HG02885 (cell line): ENCODE results near the gene HIPK1.

Experiments used
- ATAC-seq: cut with Tn5 transposase; IDR thresholded peaks from one replicate; pipeline ENCODE4 v1.9.1; 2021; ENCODE audit warnings: mild to moderate bottlenecking; ENCODE audit not compliant: unreplicated experiment, poor library complexity

HIPK1 gene

DNA sequence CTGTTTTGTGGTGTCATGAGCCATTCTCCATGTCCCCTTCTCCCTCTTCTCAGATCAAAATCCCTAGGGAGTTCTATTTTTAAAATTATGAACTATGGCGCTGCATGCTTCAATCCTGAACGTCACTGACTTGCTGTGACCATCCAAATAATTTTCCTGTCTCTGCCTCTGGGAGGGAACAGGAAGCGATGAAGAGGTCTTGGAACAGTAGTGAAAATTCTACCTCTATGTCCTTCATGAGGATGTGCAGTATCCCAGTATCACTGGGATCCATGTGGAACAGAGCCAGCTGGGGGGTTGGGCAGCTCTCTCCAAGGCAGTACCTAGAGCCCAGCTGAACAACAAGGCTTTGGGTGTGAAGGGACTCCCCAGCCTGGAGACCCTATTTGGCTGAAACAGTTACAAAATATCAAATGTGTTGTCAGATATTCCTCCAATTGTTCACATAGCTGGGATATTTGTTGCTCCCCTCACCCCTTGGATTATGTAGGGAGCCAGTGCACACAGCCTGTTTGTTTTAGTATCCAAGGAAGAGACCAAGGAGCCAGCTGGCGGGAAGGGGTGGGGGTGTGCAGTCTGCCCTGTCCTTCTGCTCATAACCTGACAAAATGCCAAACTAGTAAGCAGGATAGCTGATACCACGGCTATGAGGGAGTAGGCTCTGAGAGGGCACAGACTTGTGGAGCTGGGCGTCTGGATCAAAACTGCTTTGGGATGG, 16.4 kb upstream of the HIPK1 start:
- ATAC-seq = no peak

DNA sequence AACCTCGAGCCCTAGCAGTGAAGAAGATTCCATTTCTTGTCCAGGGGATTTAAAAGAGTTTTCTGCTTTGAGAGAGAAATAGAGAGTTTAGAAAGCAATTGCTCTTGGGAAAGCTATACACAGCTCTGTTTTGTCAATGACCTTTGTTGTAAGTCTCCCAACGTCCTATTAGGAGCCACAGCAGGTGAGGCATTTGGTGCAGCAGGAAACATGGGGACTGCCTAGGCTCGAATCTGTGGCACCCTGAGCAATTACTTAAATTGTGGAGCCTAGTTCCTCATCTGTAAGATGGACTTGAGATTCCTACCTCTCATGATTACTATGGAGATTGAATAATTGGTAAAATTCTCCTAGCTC, 15.8 kb upstream of the HIPK1 start:
- no peak for ATAC-seq

DNA sequence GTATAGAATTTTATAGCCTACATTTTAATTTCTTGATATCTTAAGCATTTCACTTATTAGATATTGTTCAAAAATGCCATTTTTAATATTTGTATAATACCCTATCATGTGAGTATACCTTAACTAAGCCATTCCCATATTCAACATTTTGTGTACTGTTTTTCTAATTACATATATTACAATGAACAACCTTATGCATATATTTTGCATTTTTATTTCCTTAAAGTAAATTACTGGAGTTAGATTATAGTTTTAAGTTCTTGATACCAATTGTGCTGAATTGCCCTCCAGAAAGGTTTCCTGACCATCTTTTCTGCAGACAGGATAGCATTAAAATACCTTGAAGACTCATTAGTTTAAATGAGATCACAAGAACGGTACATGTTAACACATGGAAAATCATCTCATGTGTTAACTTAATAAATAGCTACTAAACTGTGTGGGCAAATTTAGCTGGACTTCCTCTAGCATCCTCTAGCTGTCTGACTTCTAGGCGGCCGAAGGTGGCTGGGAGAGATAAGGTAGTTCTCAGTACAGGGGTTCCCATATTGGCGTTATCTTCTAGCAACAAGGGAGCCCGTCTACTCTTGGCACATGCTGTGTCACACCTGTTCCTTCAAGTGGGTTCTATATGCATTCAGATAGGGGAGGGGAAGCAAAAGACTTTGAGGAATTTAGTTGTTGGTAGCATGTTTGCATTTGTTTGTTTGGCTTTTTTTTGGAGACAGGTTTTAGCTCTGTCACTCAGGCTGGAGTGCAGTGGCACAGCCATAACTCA, 15.0 kb upstream of the HIPK1 start:
- no peak for ATAC-seq

DNA sequence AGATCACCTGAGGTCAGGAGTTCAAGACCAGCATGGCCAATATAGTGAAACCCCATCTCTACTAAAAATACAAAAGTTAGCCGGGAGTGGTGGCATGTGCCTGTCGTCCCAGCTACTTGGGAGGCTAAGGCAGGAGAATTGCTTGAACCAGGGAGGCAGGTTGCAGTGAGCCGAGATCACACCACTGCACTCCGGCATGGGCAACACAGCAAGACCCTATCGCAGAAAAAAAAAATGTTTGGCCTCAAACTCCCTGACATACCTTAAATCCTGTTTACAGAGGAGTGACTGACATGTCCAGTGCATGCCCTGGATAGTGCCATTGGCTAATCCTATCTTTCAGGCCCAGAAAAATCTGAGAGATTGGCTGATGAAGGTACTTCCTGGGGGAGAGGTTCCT, 12.2 kb upstream of the HIPK1 start:
- ATAC-seq = no peak

DNA sequence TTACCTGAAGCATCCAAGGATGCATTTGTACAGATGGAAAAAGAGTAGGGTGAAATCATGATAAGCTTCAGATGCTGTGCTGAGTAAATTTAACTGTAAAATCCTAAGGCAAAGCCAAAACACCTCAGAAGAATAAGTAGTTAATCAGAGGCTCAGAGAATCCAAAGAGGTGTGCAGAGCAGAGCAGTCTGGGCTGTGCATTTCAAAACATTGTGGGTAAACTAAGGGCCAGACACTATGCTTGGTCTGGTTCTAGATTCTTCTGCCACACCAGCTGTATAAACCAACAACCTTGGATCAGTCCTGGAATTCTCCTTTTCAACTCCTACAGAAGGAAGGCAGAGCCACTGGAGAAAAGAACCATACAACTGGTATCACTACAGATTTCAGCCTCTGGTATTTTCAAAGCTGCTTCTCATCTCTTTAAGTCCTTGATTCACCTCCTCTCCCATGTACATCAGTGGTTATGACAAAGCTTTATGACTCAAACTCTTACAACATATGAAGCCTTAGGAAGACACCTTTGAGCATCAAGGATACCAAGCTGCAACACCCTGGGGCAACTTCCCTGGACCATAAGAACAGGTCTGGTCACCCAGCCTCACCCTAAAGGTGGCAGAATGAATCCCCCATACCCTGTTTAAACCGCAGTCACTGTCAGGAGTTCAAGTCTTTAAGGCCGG, 11.6 kb upstream of the HIPK1 start:
- no peak for ATAC-seq

DNA sequence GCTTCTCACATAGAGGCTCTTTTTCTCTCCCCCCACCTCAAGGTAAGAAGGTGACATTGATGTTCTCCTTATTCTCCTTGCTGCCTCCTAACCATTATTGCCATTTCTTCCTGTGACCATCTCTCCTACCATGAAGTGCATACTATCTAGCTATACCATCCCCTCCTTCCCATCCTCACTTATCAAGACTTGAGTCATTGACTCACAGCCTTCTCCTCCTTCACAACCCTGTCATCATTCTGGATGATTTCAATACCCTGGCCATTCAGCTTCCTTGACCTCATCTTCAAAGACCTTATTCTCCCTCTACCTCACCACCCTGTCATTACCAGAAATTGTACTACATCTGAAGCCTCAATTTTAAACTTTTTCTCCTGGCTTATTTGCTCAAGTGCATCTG, 10.9 kb upstream of the HIPK1 start:
- ATAC-seq = no peak

DNA sequence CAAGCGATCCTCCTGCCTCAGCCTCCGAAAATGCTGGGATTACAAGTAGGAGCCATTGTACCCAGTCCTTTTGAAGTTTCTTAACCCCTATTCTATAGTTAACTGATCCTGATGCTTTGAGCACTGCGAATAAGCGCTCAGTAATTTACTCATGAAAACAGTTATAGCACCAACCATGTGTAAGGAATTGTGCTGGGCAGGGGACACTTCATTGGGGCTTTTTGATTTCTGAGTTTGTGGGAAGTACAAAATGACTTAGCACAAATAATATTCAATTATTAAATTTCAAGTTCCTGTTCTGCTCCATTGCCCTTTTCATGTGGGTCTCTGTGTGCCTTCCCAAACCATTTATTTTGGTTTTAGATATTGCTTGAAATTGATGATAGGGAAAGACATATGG, 6.2 kb upstream of the HIPK1 start:
- ATAC-seq = no peak

DNA sequence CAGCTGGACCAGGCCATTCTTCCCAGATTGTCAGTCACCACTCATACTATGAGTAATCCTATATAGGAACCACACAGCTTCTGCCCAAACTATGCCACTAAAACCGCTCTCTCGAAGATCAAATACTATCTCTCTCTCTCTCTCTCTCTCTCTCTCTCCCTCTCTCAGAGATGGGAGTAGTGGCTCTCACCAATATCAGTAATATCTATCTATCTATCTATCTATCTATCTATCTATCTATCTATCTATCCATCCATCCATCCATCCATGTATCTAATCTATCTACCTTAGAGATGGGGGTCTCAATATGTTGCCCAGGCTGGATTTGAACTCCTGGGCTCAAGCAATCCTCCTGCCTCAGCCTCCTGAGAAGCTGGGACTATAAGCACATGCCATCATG, 4.7 kb upstream of the HIPK1 start:
- ATAC-seq = no peak

DNA sequence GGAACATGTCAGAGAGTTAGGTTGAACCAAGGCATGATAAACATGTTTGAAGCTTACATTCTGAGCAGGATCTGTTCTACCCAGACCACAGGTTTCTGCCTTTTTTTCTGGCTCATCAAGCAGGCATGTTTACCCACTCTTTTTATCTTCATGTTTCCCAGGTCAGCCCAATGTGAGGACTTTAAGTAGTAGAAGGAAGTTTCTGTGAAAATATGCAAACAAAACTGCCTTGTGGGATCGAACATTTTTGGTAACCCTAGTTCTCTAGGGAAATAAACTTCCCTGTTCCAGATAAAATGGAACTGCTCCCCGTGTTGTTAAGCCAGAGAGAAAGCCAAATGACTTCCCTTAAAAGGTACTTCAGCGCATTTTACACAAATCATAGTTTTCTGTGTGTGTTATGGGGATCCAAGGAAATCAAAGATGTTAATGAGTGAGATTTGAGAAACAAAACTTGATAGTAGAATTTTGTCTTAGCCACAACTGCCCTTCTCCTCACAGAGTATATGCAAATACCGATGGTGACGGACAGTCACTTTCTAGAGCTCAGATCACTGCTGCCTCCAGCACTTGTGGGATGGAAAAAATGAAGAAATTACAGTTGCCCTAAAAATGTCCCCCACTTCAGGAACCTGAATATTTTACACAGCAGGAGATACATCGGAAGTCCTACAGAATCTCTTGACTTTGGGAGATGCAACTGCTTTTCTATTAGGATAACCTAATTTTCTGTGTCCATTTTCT, 765 bp upstream of the HIPK1 start:
- ATAC-seq = peak; percentile 36

DNA sequence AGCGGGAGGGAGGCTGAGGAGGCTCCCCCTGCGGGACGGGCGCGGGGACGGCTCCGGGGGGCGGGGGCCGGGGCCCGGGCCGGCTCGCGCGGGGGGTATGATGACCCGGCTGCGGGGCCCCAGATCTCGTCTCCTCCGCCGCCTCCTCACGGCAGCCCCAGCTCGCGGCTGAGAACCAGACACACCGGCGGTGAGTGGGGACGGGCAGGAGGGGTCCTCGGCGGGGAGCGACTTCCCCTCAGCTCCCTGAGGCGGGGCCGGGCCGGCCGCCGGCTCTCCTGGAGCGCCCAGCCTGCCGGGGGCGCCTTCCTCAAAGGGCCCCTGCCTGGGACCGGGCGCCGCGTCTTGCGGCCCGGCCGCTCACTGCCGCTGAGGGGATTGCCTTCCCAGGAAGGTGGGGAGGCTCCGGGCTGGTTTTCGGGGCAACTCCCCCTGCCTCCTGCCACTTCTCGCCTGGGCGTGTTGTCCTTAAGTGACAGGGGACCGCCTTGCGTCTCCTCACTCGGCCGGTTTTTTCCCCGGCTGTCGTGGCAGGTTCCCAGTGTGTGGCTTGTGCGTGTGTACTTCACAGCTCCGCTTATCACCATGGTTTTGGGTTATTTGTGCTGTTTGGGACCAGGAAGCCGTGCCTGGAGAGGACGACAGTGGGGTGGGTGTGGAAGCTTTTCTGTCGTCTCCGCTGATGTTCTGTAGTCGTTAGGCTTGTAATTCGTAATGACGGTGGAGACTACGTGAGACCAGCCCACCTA, 800 bp downstream of the HIPK1 start:
- peak; percentile 38 for ATAC-seq

DNA sequence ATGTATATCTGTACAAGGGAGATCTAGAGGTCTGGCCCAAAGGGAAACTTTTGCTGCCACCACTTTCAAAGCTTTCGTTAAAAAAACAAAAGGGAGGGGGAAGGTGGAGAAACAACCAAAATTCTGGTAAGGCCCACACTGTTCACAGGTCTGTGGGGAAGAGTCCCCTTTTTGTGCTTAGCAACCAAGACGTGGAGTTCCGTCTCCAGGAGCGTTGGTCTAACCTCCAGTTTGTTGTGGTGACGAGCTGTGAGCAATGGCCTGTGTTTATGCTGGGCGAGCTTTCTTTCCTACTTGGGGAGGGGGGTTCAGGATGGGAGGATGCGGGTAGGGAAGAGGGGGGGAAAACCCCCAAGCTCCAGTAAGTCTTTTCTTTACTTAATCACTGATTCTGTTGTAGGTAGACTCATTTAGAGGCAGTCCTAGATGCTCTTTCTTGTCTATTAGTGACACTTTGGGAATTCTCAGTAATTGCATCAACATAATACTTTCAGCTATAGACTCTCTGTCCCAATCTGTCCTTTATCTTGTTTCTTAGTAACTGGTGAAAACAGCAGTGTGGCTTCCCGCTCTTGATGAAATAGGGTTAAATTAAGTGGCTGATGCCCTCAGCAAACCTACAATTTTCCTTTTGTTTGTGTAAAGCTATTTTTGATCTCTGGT, 1.5 kb downstream of the HIPK1 start:
- ATAC-seq = peak; percentile 34

DNA sequence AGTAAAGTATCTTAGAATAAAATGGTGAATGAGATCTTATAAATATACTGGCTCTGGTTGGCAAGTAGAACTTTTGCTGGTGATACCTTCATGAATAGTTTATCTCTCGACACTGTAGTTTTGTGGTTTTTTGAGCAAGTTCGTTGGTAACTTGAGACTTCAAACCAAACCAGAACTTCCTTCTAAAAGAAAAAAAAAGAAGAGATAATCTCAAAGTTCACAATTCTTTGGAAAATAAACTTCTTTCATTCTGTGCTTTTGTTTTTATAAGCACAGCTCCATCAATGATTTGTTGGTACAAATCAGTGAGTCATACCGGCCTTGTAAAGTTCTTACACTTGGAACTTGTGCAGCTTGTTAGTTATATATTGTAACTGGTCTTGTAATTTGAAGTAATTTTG, 2.3 kb downstream of the HIPK1 start:
- ATAC-seq = no peak

DNA sequence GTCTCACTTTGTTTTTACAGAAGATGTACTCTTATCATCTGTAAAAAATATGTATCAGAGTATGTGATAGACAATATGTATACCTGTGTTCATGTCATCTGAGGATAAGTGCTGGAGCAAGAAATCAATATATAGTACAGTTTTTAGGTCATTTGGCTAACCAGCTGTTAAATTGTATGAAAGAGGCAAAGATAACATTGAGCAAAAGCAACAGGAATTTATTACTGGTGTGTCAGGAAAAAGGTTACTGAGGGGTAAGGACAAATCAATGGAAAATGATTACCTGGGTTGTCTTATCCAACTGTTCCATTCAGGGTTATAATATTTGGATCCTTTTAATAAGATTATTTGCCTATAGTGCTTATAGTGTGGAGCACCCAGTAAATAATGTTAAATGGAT, 4.9 kb downstream of the HIPK1 start:
- no peak for ATAC-seq

DNA sequence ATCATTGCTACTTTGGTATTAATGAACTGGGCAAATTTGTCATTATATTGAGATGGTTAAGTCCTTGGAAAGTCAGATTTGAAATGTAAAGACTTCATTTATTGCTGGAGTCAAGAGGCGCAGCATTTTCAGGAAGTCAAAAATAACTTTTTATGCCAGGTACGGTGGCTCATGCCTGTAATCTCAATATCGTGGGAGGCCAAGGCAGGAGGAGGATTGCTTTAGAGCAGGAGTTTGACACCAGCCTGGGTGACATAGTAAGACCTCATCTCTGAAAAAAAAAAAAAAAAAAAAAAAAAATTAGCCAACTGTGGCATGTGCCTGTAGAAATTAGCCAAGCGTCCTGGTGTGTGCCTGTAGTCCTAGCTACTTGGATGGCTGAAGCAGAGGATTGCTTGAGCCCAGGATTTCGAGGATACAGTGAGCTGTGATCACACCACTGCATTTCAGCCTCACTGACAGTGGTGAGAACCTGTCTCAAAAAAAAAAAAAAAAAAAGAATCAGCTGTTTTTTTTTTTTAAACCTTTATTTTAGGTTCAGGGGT, 5.5 kb downstream of the HIPK1 start:
- no peak for ATAC-seq

DNA sequence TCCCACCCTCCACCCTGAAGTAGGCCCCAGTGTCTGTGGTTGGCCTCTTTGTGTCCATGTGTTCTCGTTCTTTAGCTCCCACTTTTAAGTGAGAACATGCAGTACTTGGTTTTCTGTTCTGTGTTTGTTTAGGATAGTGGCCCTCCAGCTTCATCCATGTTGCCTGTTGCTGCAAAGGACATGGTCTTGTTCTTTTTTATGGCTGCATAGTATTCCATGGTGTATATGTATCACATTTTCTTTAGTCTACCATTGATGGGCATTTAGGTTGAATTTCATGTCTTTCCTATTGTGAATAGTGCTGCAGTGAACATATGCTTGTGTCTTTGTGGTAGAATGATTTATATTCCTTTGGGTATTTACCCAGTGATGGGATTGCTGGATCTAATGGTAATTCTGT, 6.1 kb downstream of the HIPK1 start:
- no peak for ATAC-seq

DNA sequence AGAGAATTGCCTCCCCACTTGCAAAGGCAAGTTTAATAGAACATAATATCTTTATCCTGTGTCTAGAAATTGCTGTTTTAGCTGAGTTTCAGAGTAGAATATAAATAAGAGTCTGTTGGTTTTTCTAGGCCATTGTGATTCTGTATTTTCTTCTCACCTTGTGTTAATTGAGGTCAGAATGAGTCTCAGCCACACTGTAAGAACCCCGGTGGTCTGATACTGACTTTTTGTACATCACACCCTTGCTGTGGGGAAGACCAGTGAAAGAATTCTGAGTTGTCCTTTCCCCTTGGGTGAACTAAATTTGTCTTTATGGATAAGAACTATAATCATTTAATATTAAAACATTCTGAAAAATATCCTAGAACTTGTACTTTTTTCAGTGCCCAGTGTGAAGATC, 6.8 kb downstream of the HIPK1 start:
- no peak for ATAC-seq

DNA sequence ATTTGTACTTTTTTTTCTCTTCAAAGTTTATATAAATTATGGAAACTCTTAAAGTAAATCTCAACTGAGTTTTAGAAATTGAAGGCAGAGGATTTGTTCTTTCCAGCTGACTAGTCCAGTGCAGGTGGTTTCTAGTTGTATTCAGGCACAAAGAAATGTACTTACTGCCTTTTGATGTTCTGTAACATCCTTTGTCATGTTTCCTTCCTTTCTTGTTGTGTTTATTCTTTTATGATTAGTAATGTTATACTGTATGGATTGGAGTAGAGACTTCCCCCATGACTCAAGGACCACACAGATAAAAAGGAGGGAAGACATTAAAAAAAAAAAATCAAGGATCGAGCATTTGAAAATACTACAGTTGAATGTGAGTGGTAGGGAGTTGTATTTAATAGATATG, 8.0 kb downstream of the HIPK1 start:
- ATAC-seq = no peak

DNA sequence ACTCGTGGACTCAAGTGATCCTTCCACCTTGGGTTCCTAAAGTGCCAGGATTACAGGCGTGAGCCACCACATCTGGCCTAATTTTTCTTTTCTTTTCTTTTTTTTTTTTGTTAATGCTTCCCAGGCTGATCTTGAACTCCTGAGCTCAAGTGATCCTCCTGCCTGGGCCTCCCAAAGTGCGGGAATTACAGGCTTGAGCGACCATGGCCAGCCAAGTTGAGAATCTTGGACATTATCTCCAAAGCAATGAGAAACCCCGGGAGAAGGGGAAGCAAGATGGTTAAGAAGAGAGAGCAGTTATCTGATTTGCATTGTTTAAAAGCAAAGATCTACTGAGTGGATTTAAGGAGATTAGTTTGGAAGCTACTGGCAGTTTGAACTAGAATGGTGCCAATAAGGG, 9.1 kb downstream of the HIPK1 start:
- ATAC-seq = no peak
